DMS114 treated with DMSO at 0.1 percent for 48 hours (cell line): ENCODE measurements around the gene LRIG1.

Experiments
- DNase-seq: peaks from one replicate; lab custom pipeline; 2025; ENCODE audit not compliant: unreplicated experiment; lab: John Stamatoyannopoulos, UW

Gene LRIG1

DNA sequence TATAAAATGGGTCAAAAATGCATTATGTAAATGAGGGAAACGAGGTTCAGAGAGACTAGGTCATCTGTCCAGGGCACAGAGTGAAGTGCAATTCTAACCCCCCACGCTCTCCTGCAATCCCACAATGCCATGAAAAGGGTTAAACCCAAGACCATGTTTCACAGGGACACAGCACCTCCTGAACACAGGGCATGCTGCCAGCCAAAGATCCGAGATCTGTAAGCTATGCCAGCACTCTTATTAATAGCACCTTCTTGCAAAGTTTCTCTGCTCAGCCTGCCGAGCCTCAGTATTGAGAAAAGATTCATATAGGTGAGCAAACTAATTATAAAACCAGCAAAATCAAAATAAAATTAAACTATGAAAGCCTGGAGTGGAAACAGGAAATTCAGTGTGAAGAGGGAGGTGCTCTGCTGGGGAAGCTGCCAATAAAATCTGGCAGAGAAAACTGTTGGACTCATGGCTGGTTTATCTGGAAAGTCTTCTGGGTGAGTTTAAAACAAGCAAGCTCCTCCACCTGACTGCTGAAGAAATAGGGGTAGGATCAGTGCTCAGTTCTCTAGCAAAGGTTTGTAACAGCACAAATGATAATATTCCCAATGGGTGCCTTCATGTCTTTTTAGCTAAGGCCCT is 50.3 kb downstream of the LRIG1 start:
- no peak for DNase-seq

DNA sequence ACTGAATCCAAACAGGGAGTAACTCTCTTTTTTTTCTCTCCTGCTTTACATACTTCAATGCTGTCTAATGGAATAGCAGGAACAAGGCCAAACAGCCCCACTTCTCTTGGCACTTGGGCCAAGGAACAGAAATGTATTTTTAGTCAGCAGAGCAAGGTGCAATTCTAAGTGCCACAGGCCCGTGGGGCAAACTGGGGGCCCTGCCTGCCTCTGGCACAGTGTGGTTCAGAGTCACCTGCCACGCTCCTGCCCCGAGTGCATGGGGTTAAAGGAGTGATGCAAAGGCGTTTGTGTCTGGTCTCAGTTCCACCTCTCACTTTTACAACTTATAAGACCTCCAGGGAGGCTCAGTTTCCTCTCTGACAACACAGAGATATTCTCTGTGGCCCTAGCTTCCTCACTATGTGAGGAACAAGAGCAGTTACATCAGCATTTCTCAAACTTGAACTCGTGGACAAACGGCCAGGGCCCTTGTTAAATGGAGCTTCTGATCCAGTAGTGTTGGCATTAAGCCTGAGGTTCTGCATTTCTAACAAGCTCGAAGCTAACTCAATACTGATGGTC is 51.3 kb downstream of the LRIG1 start:
- no peak for DNase-seq

DNA sequence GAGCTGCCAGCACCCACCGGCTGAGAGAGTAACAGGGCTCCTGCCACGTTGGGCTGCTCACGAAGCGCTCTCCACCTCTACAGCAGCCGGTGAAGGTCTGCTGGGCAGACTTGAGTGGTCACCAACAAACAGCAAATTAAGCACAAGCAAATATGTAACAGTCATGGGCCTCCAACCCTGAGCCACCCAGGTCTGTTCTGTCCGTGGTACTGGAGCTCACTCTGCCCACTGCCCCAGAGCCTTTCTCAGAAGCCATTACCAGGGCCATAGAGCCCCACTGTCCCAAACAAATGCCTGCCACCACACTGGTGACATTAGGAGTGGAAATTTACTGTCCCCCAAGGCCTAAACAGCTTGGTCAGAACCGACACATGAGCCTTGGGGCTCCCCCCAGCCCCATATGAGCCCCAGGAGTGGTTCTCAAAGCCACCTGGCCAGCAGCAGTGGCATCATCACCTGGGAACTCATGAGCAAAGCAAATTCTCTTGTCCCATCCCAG is 56.6 kb downstream of the LRIG1 start:
- no peak for DNase-seq

GRCh38 chr3:66443118-66443803 is 57.6 kb downstream of the LRIG1 start:
- no peak for DNase-seq

DNA sequence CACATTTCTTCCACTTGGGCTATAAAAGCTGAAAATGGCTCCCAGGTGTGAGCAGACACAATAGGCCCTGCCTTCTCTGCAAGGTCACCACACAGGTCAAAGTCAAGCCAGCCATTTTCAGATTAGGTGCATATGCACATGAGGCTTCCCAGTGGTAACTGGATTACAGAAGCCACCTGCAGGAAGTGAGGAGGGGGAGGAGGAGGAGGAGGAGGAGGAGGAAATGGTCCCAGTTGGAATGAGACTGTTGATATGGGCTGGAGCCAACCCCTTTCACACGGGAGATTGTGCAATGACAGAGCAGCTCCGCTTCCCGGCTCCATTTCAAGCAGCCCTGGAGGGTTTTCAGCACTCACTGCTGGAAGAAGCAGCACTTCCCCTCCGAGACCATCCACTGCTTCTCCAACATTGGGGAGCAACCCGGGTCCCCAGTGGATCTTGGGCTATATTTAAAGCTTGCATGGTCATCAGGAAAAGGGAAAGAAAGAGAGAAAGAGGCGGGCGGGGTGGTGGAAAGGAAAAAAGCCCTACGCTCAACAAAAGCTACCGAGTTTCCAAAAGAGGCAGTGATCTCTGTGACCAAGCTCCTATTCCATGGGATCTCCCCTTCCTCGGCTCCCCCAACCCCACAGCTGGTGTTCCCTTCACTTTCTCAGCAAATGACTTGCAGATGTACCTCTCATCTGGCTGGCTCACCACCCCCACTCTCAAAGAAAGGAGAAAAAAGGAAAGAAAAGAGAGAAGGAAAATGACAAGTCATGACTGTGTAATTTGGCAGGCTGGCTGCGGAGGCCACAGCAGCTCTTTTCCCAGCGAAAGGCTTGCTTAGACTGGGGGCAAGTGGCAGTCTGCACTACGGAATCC is 58.3 kb downstream of the LRIG1 start:
- DNase-seq: no peak

DNA sequence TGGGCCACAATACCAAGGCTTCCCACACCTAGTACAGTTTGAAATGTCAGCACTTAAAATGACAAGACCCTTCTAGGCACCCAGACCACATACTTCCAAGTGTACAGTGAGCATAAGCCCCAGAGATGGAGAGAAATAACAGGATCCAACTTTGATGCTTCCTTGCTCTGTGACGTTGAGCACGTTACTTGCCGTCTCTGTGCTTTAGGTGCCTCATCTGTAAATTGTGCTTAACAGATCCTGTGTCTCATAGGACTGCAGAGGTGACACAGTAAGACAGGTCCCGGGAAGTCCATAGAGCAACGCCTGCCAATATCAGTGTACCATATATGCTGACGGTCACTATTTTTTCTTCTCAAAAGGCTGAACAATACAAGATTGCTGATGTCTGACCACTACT is 59.1 kb downstream of the LRIG1 start:
- DNase-seq: no peak

DNA sequence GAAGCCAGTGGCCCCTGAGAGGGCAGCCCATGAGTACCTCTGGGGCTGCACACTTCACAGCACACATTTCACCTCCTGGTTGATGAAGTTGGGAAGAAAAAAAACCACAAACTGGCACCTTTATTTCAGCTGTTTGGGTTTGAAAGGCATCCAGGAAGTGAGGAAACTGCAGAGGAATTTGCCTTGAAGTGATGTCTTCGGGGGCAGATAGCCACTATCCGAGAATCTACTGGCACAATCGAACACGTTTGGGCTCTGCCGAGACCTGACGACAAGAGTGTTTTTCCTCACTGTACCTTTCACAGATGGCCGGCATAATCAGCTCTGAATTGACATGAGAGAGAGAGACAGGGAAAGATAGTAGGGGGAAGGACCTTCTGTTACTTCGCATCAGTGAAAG is 59.7 kb downstream of the LRIG1 start:
- DNase-seq: no peak

DNA sequence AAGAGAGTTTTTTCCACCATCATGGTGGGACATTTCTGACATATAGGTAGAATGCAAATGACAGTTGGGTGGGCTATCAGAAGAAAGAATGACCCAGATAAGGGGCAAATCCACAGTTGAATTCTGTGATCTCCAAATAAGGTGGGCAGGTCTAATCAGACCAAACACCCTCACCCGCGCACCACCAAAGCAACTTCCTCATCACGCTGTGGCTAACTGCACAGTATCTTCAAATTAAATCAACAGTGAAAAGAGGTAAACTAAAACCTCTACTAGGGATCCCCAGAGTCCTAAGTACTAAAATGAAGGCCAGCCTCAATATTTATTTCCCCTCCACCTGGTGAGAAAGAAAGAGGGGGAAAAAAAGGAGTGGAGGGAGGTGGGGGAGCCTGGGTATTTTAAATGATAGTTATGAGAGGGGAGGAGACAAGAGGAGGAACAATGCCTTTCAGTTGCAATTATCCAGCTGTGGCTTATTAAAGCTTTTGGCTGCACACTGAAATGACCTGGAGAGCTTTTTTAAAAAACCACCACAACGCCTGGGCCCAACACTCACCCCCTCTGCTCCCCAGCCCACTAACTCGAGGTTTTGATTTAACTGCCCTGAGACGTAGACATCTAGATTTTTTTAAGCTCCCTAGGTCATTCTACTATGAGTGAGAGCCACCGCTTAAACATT is 61.0 kb downstream of the LRIG1 start:
- DNase-seq: no peak

DNA sequence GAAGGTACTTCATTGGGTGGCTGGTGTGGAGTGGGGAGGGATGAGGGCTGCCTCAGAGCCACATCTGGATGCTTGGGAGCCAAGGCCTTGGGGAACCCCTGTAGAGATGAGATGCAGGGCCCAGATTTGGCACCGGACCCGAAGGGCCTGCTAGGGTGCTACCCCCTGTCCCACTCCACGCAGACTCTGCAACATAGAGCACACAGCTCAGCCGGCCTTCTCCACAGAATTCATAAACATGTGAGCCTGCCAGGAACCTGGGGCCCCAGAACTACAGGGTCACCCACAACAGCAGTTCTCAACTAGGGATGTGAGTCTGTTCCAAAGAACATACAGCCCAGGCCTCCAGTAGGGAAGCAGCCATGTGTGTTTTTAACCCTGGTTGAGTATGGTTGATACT is 62.8 kb downstream of the LRIG1 start:
- no peak for DNase-seq

GRCh38 chr3:66437341-66437929 is 63.4 kb downstream of the LRIG1 start:
- DNase-seq: no peak

DNA sequence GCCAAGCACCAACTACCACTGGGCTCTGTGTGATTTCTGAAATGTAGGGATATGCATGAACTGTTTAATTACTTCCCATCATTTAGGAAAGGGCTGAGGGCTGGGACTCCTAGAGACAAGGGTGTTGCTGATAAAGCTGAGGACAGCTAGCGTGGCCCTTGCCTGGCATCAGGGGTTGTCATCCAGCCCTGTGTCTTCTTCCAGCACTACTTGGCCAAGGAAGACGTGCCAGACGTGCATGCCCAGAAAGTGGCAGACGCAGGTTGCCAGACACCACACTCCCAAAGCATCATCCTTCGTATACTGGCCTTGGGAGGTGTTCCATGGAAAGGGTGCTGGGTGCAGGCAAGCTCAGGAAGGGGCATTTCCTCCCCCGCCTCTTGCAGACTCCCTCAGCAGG is 64.8 kb downstream of the LRIG1 start:
- no peak for DNase-seq

GRCh38 chr3:66434726-66435125 is 66.1 kb downstream of the LRIG1 start:
- DNase-seq: no peak

- no peak for DNase-seq
Measured at GRCh38 chr3:66433522-66433782, 67.4 kb downstream of the LRIG1 start.

- no peak for DNase-seq
Measured at GRCh38 chr3:66432767-66433521, 67.9 kb downstream of the LRIG1 start.

DNA sequence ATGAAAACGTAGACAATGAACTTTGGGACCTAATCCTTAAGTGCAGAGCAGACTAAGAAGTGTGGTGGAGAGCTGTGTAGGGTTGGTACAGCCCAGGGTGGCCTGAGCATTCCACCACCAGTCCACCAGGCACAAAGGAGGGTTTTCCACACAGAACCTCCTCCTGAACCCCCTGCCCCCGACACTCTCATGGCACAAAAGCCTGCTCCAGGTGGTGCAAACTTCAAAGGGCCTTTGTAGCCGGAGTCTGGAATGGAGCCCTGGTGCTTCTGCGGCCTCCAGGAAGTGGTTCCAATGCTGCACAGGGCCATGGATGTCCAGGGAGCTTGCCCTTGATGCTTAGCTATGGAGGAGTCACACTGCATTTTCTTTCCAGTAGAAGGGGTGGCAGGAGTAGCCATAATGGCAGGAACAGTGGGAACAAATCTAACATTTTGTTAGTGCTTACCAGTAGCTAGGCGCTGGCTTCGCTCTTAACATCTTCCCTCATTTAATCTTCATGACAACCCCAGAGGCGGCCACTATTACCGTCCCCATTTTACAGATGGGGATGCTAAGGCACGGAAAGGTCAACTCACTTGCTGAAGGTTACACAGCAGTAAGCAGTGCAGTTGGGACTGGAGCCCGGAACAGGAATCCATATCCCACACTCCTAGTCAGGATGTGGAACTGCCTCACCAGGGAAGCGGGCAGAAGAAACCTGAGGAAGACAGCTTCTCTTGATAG is 68.6 kb downstream of the LRIG1 start:
- DNase-seq: no peak

- no peak for DNase-seq
Measured at GRCh38 chr3:66431494-66431893, 69.3 kb downstream of the LRIG1 start.

DNA sequence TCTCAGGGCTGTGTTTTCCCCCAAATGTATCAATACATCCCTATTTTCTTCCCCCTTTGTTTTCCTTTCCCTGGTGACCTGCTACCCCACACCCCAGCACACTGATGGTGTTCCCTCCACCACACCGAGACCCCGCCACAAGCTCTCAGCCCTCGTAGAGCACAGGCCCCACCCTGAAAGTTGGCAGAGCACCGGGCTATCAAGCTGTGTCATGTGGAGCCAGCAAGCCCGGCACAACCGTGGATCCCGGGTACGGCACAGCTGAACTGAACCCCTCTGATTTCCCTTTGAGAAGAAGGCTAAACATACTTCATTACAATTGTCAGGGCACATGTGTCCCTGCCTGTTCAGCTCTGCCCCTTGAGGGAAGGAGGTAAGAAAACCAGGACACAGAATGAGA is 69.9 kb downstream of the LRIG1 start:
- DNase-seq: no peak

GRCh38 chr3:66428733-66429132 is 72.1 kb downstream of the LRIG1 start:
- no peak for DNase-seq

GRCh38 chr3:66427951-66428474 is 72.8 kb downstream of the LRIG1 start:
- DNase-seq: no peak
